ENCODE data around the gene SLC5A2. TPM values are rescaled to one million over a fixed set of nuclear protein-coding genes. Genes with fewer than 3 reads are reported as not detected.

SLC5A2 gene
- total and polyA plus RNA-seq, 2 of the 13 experiments (the other 11 are each of a cell fraction or from before 2014, with no cell fraction given): 0.24 to 0.97 TPM

GRCh38 chr16:31507929-31508705, 25.2 kb downstream of the SLC5A2 start, which contains the start of gene RUSF1 (continued):
- TF ChIP-seq NFIB (CRISPR knock-in tag; IDR thresholded peaks at IDR 0.05; ENCODE audit: borderline replicate concordance) (0 out of 2 replicates have a peak, but pooled peaks have one; percentile 72), IRX3 (CRISPR knock-in tag; IDR thresholded peaks at IDR 0.05; ENCODE audit: borderline replicate concordance, low read depth) (peak; percentile 92), ZNF44 (CRISPR knock-in tag; IDR thresholded peaks at IDR 0.05) (0 out of 2 replicates have a peak, but pooled peaks have one; percentile 21), ELK4 (CRISPR knock-in tag; IDR thresholded peaks at IDR 0.05; ENCODE audit: borderline replicate concordance) (peak; percentile 87; the same call in 1 of the 2 replicates), RFX1 (IDR thresholded peaks at IDR 0.05) (no peak), REST (IDR thresholded peaks at IDR 0.05; ENCODE audit: borderline replicate concordance in 1 of 2, low read depth in 1 of 2, low read length in 2 of 2) (peak in 1 of 2 experiments; percentile 78; a peak in 1 of 4 replicates), ZBTB33 (CRISPR knock-in tag; IDR thresholded peaks at IDR 0.05) (no peak), RFXAP (CRISPR knock-in tag; IDR thresholded peaks at IDR 0.05; ENCODE audit: borderline replicate concordance) (peak; percentile 50; the same call in 1 of the 2 replicates), NCOR1 (IDR thresholded peaks at IDR 0.05; ENCODE audit: borderline replicate concordance, low read length) (peak; percentile 37; the same call in 1 of the 2 replicates), CBX1 (IDR thresholded peaks at IDR 0.05; ENCODE audit: low read depth) (peak; percentile 79), ZBTB20 (CRISPR knock-in tag; IDR thresholded peaks at IDR 0.05; ENCODE audit: borderline replicate concordance, low read depth) (peak; percentile 90; the same call in 1 of the 2 replicates), CCAR2 (optimal IDR thresholded peaks at IDR 0.05; ENCODE audit: low read depth, low read length) (no peak), ZBTB1 (CRISPR knock-in tag; IDR thresholded peaks at IDR 0.05; ENCODE audit: borderline replicate concordance) (no peak; the same call in 1 of the 2 replicates), STAT6 (CRISPR knock-in tag; IDR thresholded peaks at IDR 0.05; ENCODE audit: borderline replicate concordance) (peak; percentile 93), REPIN1 (CRISPR knock-in tag; IDR thresholded peaks at IDR 0.05; ENCODE audit: borderline replicate concordance, low read depth) (peak; percentile 87)
